ENCODE measurements around the gene ARX. TPM values are rescaled to one million over a fixed set of nuclear protein-coding genes. Genes with fewer than 3 reads are reported as not detected.

The ARX gene
- total RNA-seq, 1 experiment from 2014 or later = 0.20 TPM

- in situ Hi-C loops (cut with HindIII; ENCODE audit: low sequenced_read_pairs) = no loop called here
- DNase-seq (ENCODE audit: low spot score) = no peak
Measured at GRCh38 chrX:25004040-25004439, 11.7 kb downstream of the ARX start.

GRCh38 chrX:25003066-25003849, 12.5 kb downstream of the ARX start:
- DNase-seq (ENCODE audit: low spot score) = no peak
- in situ Hi-C loops (cut with HindIII; ENCODE audit: low sequenced_read_pairs) = no loop called here

- in situ Hi-C loops (cut with HindIII; ENCODE audit: low sequenced_read_pairs) = no loop called here
- no peak for DNase-seq (ENCODE audit: low spot score)
Measured at GRCh38 chrX:25002661-25003020, 13.1 kb downstream of the ARX start.

- no peak for DNase-seq (ENCODE audit: low spot score)
- in situ Hi-C loops (cut with HindIII; ENCODE audit: low sequenced_read_pairs) = no loop called here
Measured at GRCh38 chrX:25001808-25002660, 13.7 kb downstream of the ARX start.

- in situ Hi-C loops (cut with HindIII; ENCODE audit: low sequenced_read_pairs) = no loop called here
Measured at GRCh38 chrX:24999511-24999910, 16.3 kb downstream of the ARX start.

GRCh38 chrX:24996096-24996709, 19.6 kb downstream of the ARX start:
- in situ Hi-C loops (cut with HindIII; ENCODE audit: low sequenced_read_pairs) = no loop called here
- no peak for DNase-seq (ENCODE audit: low spot score)

More at GRCh38 chrX:24999511-24999910, 16.3 kb downstream of the ARX start:
- DNase-seq (ENCODE audit: low spot score) = no peak

DNA sequence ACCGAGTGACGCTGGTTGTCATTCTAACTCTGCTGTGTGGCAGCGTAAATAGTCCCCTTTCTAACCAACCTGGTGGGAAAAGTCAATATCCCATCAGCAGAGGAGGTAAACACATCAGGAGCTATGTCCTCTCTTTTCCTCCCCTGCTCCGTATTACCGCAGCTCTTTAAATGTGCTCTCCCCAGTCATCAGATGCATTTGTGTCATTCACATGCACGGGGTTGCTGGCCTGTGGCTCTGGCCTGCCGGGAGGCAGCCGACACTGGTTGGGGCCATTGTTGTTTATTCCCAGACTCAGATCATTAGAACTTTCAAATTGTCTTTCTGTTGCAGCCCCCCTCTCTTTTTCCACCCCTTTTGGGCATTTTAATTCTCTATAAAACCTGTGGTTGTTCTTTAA, 21.9 kb downstream of the ARX start:
- DNase-seq (ENCODE audit: low spot score) = no peak
- in situ Hi-C loops (cut with HindIII; ENCODE audit: low sequenced_read_pairs) = no loop called here

DNA sequence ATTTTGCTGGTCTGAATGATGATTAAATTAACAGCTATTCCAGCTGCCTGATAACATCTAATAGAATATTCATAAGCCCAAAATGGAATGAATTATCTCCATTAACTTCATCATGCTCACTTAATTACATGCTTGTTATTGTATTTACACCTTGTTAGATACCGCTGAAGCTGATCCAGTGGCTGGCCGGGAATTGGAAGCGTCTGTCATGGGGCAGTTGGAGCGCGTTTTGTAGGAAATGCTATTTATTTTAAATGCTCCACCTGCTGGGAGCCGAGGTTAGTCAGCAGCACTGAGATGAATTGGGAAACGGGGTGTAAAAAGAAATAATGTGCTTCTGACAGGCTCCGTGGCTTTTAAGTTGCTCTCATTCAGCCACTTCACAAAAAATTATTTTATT, 25.2 kb downstream of the ARX start:
- in situ Hi-C loops (cut with HindIII; ENCODE audit: low sequenced_read_pairs) = no loop called here
- no peak for DNase-seq (ENCODE audit: low spot score)

DNA sequence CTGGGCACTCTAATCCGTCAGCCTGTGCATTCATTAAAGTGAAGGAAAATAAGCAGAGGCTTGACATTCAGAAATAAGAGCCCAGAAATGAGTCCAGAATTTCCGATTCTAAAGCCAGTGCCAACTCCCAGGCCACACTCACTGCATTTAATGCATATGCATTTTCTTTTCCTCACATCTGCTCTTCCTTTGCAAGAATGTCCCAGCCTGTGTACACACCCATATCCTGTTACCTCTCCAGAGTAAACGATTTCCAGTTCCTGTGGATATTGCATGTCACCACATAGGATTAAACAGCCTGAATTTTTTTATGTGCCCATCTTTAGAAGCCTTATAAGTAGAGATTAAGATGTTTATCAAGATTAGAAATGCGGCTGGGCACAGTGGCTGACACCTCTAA, 27.5 kb downstream of the ARX start:
- in situ Hi-C loops (cut with HindIII; ENCODE audit: low sequenced_read_pairs) = no loop called here
- no peak for DNase-seq (ENCODE audit: low spot score)

DNA sequence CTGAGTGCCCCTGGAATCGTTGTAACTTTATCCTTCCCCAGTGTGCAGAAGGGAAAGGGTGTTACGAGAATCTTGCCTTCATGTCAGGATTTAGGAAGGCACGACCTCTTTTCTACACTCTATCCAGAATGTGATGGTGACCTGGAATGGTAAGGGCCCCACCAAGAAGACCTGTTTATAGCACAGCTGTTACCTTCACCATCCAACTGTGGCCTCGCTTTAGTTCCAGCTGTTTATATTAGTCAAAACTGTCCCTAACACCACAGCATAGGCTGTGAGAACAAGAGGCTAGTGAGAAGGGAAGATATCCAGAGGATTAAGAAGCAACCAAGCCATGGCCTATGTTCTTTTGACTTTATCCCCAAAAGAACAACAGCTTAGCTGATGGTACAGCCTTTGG, 28.0 kb downstream of the ARX start:
- in situ Hi-C loops (cut with HindIII; ENCODE audit: low sequenced_read_pairs) = no loop called here
- DNase-seq (ENCODE audit: low spot score) = no peak

- DNase-seq (ENCODE audit: low spot score) = no peak
- in situ Hi-C loops (cut with HindIII; ENCODE audit: low sequenced_read_pairs) = no loop called here
Measured at GRCh38 chrX:24985120-24985519, 30.6 kb downstream of the ARX start.

DNA sequence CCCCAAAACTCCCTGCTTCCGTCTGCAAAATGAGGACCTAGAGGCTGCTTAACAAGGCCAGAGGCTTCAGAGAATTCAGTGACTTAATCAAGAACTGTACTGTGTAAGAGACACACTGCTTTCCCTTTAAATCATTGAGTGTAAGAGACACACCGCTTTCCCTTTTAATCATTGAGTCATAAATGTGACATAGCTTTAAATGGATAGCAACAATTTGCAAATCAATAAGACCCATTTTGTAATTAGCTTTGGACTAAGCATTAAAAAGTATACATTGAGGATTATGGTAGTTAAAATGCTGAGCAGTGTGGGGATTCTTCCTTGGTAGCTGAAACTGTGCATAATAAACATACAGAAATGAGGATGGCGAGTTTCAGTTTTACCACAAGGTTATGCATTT, 31.8 kb downstream of the ARX start:
- no peak for DNase-seq (ENCODE audit: low spot score)
- in situ Hi-C loops (cut with HindIII; ENCODE audit: low sequenced_read_pairs) = no loop called here

DNA sequence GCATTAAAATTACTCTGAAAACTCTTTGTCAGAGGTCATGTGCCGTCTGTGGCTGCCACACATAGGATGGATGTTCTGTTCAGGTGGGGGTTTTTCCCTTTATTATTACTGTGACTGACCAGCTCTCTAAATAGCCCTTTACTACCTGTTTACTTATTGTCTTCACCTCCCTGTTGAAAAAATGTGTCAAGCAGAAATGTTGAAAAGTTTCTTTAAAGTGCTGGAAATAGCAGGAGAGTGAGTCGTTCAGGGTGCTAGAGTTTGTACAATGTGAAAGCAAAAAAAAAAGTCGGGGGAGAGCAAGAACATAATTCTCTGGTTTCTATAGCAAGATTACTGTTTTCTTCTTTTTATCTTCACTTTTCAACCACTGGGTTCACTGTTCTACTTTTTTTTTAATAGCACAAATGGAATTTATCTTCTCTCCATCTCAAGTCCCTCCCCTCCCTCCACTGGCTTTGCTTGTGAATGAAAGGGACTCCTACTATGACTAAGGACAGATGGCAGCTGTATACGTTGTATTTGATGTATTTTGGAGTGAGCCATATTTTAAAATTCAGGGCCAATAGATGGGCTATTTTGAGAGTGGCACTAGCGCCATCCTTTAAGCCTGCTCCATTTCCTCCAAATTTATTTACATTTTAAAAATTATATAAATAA, 33.3 kb downstream of the ARX start:
- in situ Hi-C loops (cut with HindIII; ENCODE audit: low sequenced_read_pairs) = no loop called here
- no peak for DNase-seq (ENCODE audit: low spot score)

- in situ Hi-C loops (cut with HindIII; ENCODE audit: low sequenced_read_pairs) = no loop called here
- DNase-seq (ENCODE audit: low spot score) = no peak
Measured at GRCh38 chrX:24981030-24981429, 34.7 kb downstream of the ARX start.

- in situ Hi-C loops (cut with HindIII; ENCODE audit: low sequenced_read_pairs) = no loop called here
Measured at GRCh38 chrX:24979081-24979480, 36.7 kb downstream of the ARX start.

DNA sequence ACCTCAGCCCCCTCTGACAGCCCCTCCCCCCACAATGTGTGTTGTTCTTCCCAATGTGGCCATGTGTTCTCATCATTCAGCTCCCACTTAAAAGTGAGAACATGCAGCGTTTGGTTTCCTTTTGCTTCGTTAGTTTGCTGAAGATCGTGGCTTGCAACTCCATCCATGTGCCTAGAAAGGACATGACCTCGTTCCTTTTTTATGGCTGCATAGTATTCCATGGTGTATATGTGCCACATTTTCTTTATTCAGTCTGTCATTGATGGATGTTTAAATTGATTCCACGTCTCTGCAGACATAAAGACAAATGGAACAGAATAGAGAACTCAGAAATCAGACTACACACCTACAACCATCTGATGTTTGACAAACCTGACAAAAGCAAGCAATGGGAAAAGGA, 46.0 kb downstream of the ARX start:
- no peak for DNase-seq (ENCODE audit: low spot score)
- in situ Hi-C loops (cut with HindIII; ENCODE audit: low sequenced_read_pairs) = no loop called here

More at GRCh38 chrX:24979081-24979480, 36.7 kb downstream of the ARX start:
- DNase-seq (ENCODE audit: low spot score) = no peak

- in situ Hi-C loops (cut with HindIII; ENCODE audit: low sequenced_read_pairs) = no loop called here
- DNase-seq (ENCODE audit: low spot score) = no peak
Measured at GRCh38 chrX:24965372-24965771, 50.4 kb downstream of the ARX start.

GRCh38 chrX:24963823-24964222, 51.9 kb downstream of the ARX start:
- in situ Hi-C loops (cut with HindIII; ENCODE audit: low sequenced_read_pairs) = no loop called here
- DNase-seq (ENCODE audit: low spot score) = no peak

GRCh38 chrX:24961809-24962208, 54.0 kb downstream of the ARX start:
- in situ Hi-C loops (cut with HindIII; ENCODE audit: low sequenced_read_pairs) = no loop called here
- DNase-seq (ENCODE audit: low spot score) = no peak

GRCh38 chrX:24956828-24957227, 58.9 kb downstream of the ARX start:
- no peak for DNase-seq (ENCODE audit: low spot score)
- in situ Hi-C loops (cut with HindIII; ENCODE audit: low sequenced_read_pairs) = no loop called here
